ENCODE measurements around the gene RUVBL1. TPM values are rescaled to one million over a fixed set of nuclear protein-coding genes. Genes with fewer than 3 reads are reported as not detected.

The RUVBL1 gene
- polyA plus RNA-seq, 10 donors = 29.5 to 44.4 (median 35.8) TPM

DNA sequence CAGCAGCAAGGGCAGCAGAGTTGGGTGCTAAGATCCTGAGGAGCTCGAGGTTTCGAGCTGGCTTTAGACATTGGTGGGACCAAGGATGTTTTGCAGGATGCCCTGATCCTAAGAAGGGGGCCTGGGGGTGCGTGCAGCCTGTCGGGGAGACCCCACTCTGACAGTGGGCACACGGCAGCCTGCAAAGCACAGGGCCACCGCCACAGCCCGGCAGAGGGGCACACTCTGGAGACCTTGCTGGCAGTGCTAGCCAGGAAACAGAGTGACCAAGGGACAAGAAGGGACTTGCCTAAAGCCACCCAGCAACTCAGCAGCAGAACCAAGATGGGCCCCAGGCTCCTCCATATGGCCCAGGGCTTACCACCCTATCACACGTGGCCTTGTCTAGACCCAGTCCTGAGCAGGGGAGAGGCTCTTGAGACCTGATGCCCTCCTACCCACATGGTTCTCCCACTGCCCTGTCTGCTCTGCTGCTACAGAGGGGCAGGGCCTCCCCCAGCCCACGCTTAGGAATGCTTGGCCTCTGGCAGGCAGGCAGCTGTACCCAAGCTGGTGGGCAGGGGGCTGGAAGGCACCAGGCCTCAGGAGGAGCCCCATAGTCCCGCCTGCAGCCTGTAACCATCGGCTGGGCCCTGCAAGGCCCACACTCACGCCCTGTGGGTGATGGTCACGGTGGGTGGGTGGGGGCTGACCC, 52.6 kb downstream of the RUVBL1 start:
- DNase-seq = no peak

DNA sequence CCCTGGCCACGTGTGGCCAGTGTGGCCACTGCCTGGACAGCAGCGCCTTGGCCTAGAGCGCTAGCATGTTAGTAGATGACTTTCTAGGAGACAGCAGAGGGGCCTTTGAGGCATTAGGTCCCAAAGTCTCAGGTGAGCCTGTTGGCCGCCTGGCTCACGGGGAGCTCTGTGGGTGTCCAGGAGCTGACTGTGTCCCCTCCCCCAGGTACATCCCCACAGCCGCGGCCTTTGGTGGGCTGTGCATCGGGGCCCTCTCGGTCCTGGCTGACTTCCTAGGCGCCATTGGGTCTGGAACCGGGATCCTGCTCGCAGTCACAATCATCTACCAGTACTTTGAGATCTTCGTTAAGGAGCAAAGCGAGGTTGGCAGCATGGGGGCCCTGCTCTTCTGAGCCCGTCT, 54.3 kb downstream of the RUVBL1 start:
- DNase-seq = no peak

DNA sequence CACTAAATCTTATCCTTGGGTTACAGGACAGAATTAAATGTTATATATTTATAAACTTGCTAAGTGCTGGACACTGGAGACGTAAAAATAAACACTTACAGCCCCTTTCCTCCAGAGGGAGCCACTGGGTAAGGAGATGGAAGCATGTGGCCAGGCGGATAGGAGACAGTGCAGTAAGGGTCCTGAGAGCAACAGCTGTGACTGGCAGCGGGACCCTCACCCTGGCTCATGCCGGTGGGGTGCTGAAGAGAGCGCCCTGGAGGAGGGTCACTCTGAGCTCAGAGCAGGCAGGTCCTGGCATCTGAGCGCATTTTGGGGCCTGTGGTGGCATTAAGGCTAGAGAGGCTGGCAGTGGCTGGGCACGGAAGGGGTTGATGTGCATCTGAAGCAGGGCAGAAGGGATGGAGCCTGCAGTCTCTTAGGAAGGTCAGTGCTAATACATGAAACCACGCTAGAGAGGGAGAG, 55.4 kb downstream of the RUVBL1 start:
- DNase-seq = no peak

DNA sequence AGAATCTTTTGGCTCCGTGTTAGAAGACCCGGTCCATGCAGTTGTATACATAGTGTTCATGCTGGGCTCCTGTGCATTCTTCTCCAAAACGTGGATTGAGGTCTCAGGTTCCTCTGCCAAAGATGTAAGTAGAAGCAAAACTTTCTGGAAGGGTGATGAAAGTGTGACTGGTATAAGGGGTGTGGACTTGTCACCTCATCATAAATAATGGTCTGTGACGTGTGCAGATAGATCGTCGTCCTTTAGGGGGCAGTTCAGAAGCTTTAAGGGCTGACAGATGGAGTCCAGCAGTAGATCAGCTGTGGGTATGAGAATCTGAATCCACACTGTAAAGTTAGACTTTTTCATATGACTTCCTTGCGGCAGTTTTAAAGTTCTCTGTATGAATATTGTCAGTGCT, 56.1 kb downstream of the RUVBL1 start:
- DNase-seq = no peak

DNA sequence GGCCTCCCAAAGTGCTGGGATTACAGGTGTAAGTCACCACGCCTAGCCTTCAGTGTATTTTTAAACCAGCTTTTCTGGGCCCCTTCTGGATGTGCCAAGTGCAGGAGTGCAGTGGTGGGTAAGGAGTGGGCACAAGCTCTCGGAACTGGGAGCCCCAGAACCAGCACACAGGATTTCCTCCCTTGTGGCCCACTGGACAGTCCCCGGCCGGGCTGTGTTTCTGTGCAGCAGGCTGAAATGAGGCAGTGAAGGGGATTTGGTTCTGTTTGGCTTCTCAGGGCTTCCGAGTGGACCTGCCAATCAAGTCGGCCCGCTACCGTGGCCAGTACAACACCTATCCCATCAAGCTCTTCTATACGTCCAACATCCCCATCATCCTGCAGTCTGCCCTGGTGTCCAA, 56.9 kb downstream of the RUVBL1 start:
- no peak for DNase-seq

DNA sequence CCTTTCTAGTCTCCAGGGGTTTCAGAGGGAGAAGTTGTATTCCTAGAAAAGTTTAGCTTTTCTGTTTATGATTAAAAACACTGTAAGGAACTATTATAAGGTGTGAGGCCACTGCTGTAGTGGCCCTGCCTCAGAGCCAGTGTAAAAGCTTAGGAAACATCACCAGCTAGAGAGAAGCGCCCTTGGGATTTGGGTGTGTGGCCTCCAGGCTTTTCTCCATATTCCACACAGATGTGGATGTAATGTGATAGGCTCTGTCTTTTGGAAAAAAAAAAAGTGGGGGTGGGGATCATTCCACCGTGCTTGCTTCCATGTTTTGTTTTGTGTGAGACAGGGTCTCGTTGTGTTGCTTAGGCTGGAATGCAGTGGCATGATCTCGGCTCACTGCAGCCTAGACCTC, 57.5 kb downstream of the RUVBL1 start:
- no peak for DNase-seq

DNA sequence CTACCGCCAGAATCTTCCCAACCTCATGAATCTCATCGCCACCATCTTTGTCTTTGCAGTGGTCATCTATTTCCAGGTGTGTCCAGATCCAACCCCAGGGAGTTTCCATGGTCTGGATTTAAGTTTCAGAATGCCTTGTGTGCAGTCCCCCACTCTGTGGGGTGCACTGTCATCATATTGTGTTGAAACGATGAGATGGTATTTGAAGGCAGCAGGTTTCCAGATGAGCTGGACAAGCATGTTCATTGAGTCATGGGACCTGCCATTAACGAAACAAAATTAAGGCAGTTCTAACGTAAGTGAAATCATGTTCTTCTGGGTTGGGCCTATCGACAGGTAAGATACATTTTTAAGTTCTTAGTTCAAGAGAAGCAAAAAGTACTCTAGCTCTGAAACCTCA, 58.6 kb downstream of the RUVBL1 start:
- no peak for DNase-seq

DNA sequence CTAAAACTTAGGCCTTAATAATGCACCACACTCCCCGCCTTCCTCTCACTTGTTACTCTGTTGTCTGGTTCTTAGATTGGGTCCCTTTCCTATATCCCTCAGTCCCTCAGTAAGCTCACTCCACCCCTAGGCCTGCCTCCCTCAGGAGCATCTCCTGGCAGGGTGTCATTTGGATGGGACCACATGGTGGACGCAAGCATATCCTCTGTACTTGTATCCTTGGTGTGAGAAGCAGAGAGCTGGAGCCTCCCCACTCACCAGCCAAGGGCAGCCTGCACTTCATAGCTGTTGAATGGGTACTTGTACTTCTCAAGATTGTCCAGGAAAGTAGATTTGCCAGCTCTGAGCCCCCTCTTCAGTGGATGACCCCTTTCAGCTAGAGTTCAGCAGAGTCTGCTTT, 59.7 kb downstream of the RUVBL1 start:
- DNase-seq = no peak

DNA sequence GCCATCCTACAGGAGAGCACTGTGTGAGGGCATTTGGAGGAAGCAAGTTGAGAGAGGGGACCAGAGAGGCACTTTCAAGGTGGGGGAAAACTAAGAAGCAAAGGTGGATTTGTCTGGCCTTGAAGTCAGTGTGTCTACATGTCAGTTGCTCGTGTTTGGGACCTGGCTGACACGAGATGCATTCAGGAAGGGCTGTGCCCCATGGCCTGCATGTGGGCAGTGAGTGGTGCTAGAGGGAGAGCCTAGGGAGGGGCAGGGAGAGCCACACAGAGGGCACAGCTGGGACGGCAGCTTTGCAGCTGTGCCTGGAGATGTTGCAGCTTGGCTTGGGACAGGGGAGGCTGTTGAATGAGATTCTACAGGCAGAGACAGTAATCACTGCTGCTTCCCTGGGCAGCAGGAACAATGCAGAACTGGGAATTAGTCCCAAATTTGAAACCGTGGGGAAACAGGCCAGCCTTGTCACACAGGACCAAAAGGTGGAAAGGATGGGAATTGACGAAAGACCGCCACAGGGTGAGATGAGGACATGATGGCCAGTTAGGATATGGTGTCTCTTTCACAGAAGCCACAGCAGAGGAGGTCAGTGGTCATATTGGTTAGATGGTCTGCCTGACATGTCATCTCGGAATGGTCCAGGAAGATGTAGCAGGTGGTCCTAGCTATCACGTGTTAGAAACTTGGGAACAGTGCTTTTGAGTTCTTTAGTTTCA, 61.4 kb downstream of the RUVBL1 start:
- DNase-seq = no peak

DNA sequence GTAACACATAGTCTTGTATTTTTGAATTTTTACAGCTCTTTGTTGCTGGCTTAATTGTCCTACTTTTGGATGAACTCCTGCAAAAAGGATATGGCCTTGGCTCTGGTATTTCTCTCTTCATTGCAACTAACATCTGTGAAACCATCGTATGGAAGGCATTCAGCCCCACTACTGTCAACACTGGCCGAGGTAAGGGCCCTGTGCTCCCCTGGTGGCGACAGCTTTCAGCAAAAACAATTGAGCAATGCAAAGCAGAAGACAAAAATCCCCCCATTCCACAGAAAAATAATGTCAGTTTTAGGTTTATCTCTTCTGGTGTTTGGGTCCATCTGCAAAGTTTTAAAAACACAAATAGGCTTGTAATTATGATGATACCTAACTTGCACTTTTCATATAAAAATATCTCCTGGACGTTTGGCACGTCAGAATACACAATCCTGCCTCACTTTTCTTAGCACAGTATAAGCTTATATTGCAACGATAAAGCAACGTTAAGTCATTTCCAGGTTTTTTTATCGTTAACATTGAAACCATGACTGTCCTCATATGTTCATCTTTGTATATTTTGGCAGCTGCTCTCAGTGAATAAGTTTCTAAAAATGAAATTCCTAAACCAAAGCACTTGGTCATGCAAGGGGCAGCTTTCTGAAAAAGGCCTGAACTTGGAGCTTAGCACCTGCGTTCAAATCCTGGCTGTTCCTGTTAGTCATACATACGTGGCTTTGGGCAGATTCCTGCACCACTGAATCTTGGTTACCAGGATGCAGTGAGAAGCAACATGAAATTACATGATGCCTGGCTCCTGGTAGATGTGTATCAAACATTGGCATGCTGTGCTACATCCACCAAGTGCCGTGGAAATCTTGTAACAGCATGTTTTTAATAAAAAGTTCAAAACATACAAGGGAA, 62.9 kb downstream of the RUVBL1 start:
- DNase-seq = peak in 1 of 3 donors; percentile 86

DNA sequence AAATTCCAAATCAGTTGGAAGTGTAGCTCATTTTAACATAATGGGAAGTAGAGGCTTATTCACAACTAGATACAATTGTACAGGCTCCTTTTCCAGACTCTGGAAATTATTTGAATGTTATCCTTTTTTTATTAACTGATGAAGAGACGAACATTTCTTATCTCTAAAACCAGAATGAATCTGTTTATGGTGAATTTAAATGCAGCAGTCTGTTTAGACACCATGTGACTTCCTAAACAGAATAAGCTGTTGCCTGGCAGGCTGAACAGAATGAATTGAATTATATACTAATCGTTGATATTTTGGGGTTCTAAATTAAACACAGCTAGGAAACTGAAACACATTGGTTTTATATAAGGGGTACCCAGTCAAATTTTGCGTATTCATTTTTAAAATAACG, 67.4 kb downstream of the RUVBL1 start:
- DNase-seq = no peak

DNA sequence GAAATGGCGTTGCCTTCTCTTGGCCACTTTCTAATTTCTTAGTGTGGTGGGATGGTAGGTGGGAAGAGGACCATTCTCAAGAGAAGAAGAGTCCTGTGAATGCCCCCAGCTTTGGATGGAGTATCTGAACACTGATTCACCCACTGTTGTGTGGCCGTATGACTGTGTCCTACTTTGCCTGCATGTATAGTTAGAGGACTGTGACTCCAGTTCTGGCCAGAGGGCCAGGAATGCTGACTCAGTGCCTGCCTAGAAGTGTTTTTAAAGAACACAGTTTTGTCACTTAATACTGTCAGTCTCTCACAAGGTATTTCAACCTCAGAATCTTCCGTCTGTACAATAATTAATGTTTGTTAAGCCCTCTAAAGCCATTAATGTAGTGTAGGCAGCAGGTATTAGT, 69.2 kb downstream of the RUVBL1 start:
- DNase-seq = no peak

DNA sequence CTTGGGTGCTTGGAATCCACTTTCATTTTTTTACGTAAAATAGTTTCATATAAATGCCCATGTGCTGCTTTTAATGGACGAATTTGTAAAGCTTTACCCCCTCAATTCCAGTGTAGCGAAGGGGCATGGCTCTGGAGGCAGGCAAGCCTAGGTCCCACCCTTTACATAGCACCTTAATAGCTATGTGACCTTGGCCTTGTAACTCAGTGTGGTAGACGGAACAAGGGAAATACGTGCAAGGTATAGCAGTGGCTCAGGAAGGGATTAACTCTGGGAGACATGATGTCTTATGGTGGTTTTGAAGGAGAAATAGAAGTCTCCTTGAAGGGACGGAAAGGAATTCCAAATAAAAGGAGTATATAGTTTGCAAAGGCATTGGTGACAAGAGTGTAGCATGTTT, 70.0 kb downstream of the RUVBL1 start:
- DNase-seq = no peak

DNA sequence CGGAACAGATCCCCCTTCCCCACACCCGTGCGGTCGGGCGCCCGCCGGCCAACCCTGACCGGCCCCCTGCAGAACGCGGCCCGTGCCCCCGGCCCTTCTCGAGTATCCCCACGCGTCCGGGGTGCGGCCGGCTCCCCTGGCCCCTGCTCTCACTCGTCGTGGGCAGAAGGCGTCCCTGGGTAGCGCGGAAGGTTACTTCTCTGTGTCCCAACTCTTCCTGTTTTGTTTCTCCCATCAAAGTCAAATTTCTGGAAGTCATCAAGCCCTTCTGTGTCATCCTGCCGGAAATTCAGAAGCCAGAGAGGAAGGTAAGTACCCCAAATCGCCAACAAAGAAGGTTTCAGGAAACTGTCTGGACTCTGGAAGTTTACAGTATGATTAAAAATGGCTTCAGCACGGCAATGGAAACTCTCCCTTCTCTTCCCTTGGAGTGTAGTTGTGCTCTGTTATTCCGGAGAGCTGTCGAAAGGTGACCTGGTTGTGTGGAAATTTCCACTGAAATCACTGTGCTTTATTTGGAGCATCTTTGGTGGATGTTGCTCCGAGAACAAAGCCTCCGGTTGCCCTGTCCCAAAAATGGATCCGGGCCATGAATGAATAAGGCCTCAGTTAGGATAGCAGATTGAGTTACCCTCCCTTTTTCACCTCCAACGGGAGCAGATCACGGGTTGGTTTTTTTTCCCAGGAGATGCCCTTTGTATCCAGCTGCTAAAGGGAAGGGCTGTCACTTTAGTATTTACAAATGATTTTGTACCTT, 70.8 kb downstream of the RUVBL1 start:
- peak in 2 of 3 donors; percentile 29 to 73 for DNase-seq

DNA sequence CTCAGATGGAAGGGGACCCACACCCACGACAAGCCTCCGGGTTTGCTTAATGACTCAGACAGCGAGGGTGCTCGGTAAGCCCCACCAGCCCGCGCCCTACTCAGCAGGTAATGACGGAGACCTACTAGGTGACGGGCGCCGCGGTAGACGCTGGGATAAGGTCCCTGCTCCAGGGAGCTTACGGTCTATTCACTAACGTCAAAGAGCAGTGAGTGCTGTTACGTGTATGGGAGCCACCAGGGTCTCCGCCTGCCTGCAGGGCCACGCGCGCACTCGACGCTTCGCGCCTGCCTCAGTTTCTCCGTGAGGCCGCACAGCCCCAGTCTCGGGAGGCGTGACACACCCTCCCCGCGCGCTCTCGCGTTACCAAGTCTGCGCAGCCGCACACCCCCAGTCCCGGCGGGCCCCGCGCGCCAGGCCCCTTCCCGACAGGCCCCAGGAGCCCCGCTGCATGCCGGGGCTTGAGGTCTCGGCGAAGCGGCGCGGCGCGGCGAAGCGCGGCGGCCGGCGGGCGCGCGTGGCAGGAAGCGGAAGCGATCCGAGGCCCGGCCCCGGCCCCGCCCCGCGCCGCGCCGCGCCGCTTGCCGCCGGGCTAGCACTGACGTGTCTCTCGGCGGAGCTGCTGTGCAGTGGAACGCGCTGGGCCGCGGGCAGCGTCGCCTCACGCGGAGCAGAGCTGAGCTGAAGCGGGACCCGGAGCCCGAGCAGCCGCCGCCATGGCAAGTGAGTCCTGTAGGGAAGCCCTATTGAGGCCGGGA, 71.6 kb downstream of the RUVBL1 start, which contains the start of gene SEC61A1:
Gene SEC61A1 (plus strand): TSS at position 601 of the 758 bp plus-strand sequence. CDS start 116 bp downstream, at position 717.
- DNase-seq = peak; percentile 96 to 98 (median 97)

DNA sequence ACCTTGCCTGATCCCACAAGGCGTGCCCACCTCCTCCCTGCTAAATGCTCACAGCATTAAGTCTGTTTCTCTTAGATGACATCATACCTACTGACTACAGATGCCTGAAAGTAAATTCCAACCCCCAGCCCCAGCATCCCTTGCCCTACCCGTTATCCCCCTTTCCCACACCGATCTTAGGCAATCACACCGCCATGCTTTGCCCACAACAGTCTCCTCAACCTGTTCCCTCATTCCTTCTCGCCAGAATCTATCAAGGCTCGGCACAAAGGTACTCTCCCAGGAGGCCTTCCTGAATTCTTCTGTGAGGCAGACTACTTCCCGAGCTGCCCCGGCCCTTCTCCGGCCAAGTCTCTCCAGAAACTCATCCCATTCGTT, 72.2 kb downstream of the RUVBL1 start:
- no peak for DNase-seq

DNA sequence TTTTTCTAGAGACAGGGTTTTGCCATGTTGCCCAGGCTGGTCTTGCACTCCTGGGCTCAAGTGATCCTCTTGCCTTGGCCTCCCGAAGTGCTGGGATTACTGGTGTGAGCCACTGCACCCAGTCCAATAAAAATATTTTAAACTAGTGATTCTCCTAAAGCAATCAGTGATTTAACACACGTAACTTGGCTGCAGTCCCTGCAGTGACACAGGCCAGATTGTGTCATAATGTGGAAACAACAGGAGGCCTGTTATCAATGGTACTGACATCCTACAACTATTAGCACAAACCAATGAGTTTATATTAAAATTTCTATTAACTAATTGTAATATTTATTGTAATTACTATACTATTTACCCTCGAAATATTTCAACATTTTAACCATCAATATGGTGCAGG, 73.0 kb downstream of the RUVBL1 start:
- no peak for DNase-seq

DNA sequence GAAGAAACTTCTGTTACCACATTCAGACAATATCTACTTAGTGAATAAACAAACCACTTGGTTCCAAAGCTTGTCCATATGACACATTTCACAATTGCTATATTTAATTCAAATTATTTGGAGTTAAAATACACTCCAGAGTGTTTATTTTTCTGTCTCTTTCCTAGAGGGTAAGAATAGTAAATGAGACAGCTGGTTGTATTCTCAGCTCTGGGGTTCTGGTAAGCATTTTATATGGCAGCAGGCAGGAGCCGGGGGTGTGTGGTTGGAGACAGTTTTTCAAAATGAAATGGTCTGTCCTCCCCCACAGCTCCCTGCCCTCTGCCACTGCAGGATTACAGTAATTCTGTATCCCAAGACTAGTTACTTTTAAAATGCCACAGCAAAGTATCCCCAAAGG, 82.3 kb downstream of the RUVBL1 start:
- no peak for DNase-seq

DNA sequence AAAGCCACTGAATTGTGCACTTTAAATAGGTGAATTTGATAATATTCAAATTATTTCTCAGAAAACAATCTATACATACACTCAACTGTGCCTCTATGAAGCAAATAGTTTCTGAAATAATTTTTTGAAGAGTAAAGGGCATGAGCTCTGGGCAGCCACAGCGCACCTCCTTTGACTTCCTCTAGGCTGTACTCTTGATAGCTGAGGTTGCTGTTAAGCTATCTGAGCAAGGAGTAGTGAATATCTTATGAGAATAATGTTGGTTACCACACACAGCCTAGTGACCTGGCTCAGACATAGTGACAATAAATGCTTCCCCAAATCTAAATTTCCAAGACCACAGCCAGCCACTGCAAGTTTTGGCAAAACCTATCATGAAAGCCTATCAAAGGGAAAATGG, 83.0 kb downstream of the RUVBL1 start:
- no peak for DNase-seq

DNA sequence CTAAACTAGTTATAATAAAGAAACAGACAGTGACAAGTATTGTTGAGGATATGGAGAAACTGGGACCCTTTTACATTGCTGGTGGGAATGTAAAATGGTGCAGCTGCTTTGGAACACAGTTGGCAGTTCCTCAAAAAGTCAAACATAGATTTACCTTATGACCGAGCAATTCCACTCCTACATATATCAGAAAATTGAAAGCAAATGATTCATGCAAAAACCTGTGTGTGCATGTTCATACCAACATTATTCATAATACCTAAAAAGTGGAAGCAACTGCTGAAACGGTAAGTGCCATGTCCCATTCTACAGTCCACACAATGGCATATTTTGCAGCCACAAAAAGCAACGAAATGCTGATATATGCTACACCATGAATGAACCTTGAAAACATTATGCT, 83.6 kb downstream of the RUVBL1 start:
- DNase-seq = no peak

DNA sequence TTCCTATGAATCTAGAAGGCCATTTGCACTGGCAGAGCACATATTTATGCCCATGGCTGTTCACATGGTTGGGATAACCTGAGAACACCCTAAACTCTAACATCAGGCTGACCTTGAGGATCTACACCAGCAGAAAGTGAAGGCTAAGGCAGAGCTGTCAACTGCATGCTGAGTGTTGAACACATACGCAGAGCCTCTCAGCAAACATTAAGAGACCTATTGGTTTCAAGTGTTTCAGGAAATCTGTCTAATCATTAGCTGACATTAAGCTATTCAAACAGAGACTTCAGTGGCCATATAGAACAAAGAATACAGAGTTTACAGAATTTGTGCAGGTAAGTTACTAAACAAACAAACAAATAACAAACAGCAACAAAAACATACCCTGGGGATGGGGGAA, 87.5 kb downstream of the RUVBL1 start:
- no peak for DNase-seq

All from muscle of back (tissue), 11 donors.